Heart left ventricle (tissue), 13 donors: ENCODE data around the gene RRP9.

Experiments used
- POLR2A ChIP-seq, 2 donors: fragments of 450-650 bp; IDR thresholded peaks; one replicate each; pipeline ENCODE4 v1.6.1; 2017; ENCODE audit warnings: antibody characterized with exemption in 2 of 2, mild to moderate bottlenecking in 2 of 2, moderate library complexity in 2 of 2
- TF ChIP-seq, protein P1 (sequence below), 12 donors: fragments of 200-600 bp; sonication (generic) in 4 of 12; IDR thresholded peaks; one replicate each; pipeline versions ENCODE4 v1.5.0 to v1.8.0; 2018 to 2022; ENCODE audit warnings: antibody characterized with exemption in 12 of 12, mild to moderate bottlenecking in 5 of 12
- donor health status: ischemic (EF 13 %, LVEDD 7.1; RV severe dilation, severe dysfunction).
- donor health status: DM: no; HTN: yes; CAD: no.
- donor health status: DM: no; HTN: no; CAD: no.
- donor health status: ischemic (EF 25% LVEDD 6.9; RV normal size, moderate dysfunction).
- donor health status: ischemic (EF 25% LVEDD 5.7; RV mildly dilated, moderate dysfunction).
- donor health status: ischemic (EF 35%, LVEDD 5.7; RV mildly dilated, moderate dysfunction).
- donor health status: nonischemic (EF 11% LVEDD 7.7; RV severe dilation, severe dysfunction).
- donor health status: DM: yes; HTN: yes; CAD: no.
- donor health status: PGD.
- donor health status: ischemic (EF 29% LVEDD 5.4; RV normal size, mild dysfunction).
- donor health status: nonischemic (EF 23%, LVEDD 6.1; RV moderate dilation, normal function).

DNA sequence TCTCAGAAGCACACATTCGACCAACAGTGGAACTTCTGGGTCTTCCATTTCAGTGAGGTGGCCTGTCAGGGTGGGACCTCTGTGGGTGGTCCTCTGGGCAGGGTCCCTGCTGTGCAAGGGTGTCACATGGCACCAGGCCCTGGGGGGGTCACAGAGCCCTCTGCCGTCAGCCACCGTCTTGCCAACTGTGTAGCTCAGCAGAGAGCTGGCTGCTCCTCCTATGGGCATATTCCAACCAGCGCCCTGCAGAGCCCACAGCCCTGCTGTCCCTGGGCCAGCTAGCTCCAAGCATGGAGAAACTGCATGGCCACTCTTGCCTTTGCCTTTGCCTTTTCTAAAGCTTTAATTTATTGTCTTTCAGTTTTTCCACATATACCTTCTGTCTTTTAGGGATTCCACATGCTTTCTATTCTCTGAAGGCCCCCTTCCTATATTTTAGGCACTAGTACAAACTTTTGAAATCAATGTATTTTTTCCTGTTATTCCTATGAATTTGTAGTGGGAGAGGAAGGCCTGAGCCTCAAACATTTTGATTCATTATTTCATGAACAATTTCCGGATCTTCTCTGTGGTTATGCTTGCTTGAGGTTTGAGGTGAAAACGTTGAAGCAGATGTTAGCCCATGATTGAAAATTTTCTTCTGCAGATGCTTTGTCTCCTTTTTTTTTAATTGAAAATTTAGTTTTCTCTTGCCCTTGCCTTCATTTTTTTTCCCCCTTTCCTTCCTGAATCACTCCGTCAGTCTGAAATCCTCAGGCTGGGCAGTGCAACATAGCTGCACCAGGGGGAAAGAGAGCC is 50.3 kb downstream of the RRP9 start:
- TF ChIP-seq, protein P1, sequence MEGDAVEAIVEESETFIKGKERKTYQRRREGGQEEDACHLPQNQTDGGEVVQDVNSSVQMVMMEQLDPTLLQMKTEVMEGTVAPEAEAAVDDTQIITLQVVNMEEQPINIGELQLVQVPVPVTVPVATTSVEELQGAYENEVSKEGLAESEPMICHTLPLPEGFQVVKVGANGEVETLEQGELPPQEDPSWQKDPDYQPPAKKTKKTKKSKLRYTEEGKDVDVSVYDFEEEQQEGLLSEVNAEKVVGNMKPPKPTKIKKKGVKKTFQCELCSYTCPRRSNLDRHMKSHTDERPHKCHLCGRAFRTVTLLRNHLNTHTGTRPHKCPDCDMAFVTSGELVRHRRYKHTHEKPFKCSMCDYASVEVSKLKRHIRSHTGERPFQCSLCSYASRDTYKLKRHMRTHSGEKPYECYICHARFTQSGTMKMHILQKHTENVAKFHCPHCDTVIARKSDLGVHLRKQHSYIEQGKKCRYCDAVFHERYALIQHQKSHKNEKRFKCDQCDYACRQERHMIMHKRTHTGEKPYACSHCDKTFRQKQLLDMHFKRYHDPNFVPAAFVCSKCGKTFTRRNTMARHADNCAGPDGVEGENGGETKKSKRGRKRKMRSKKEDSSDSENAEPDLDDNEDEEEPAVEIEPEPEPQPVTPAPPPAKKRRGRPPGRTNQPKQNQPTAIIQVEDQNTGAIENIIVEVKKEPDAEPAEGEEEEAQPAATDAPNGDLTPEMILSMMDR (IDR thresholded peaks at IDR 0.05), result no peak
- TF ChIP-seq POLR2A (IDR thresholded peaks at IDR 0.05), result no peak
